HG03521 (cell line): ENCODE data around the gene P2RY8.
A peak's percentile ranks its signal among the peaks of the same experiment; 100 is the strongest.
"Not testable (repeated sequence)": the region's sequence is repeated elsewhere in the genome, so short reads cannot be mapped to it uniquely, and the experiment has no call there.

Source experiments
- ATAC-seq: cut with Tn5 transposase; IDR thresholded peaks from one replicate; pipeline ENCODE4 v1.9.1; 2021; ENCODE audit warnings: mild to moderate bottlenecking, moderate library complexity; ENCODE audit not compliant: unreplicated experiment

Gene P2RY8

GRCh38 chrX:1466232-1466661 lies 70.7 kb downstream of the P2RY8 start:
- ATAC-seq = no peak

- no peak for ATAC-seq
These were observed 71.4 kb downstream of the P2RY8 start for GRCh38 chrX:1465286-1466231.

GRCh38 chrX:1464971-1465285 lies 72.1 kb downstream of the P2RY8 start:
- ATAC-seq = no peak

GRCh38 chrX:1464041-1464970 lies 72.7 kb downstream of the P2RY8 start:
- ATAC-seq = no peak

- no peak for ATAC-seq
These were observed 73.4 kb downstream of the P2RY8 start for GRCh38 chrX:1463581-1463980.

- ATAC-seq = no peak
These were observed 74.3 kb downstream of the P2RY8 start for GRCh38 chrX:1462596-1463251.

GRCh38 chrX:1462110-1462509 lies 74.9 kb downstream of the P2RY8 start:
- no peak for ATAC-seq

- no peak for ATAC-seq
These were observed 81.1 kb downstream of the P2RY8 start for GRCh38 chrX:1455948-1456280.

GRCh38 chrX:1453951-1454785 lies 82.8 kb downstream of the P2RY8 start:
- peak; percentile 26 for ATAC-seq

GRCh38 chrX:1453395-1453783 lies 83.6 kb downstream of the P2RY8 start:
- no peak for ATAC-seq

- peak; percentile 58 for ATAC-seq
These were observed 84.2 kb downstream of the P2RY8 start, which contains the start of gene ASMTL for GRCh38 chrX:1452516-1453394. Gene ASMTL, minus strand, starts transcription at chrX:1452909. Its CDS starts 69 bp downstream, at chrX:1452840.

- no peak for ATAC-seq
These were observed 85.1 kb downstream of the P2RY8 start for GRCh38 chrX:1451661-1452515.

- no peak for ATAC-seq
These were observed 85.7 kb downstream of the P2RY8 start for GRCh38 chrX:1451251-1451660.

GRCh38 chrX:1450361-1451161 lies 86.4 kb downstream of the P2RY8 start:
- no peak for ATAC-seq

GRCh38 chrX:1449823-1450149 lies 87.2 kb downstream of the P2RY8 start:
- ATAC-seq = no peak

GRCh38 chrX:1449036-1449822 lies 87.8 kb downstream of the P2RY8 start:
- ATAC-seq = no peak

GRCh38 chrX:1448573-1449001 lies 88.4 kb downstream of the P2RY8 start:
- ATAC-seq = not testable (repeated sequence)
